Aorta (tissue), 5 donors: ENCODE measurements around the gene SALL2. TPM values are rescaled to one million over a fixed set of nuclear protein-coding genes. Genes with fewer than 3 reads are reported as not detected.
A peak's percentile ranks its signal among the peaks of the same experiment; 100 is the strongest.
"Not testable (repeated sequence)": the region's sequence is repeated elsewhere in the genome, so short reads cannot be mapped to it uniquely, and the experiment has no call there.

Experiments used
- ATAC-seq: fragments of 200-7000 bp; cut with Tn5 transposase; one replicate; pipeline ENCODE4 v1.9.1; 2022; ENCODE audit warnings: moderate library complexity; ENCODE audit not compliant: low FRiP score
- DNase-seq, 2 donors: peaks; one replicate each; pipeline ENCODE4 v3.0.0-alpha.2; 2020
- H3K27ac ChIP-seq, 2 donors: one replicate each; pipeline ENCODE4 v1.5.1; 2013; ENCODE audit warnings: low read length in 2 of 2, mild to moderate bottlenecking in 2 of 2, moderate library complexity in 2 of 2, control low read depth in 1 of 2, inconsistent platforms in 1 of 2, low read depth in 1 of 2
- H3K27me3 ChIP-seq, 2 donors: one replicate each; pipeline ENCODE4 v1.6.1; 2013; ENCODE audit warnings: control low read depth in 1 of 2, low read length in 1 of 2, mild to moderate bottlenecking in 1 of 2, moderate library complexity in 1 of 2; ENCODE audit not compliant: insufficient read depth in 2 of 2, control insufficient read depth in 1 of 2
- H3K36me3 ChIP-seq, 2 donors: one replicate each; pipeline ENCODE4 v1.6.1; 2013; ENCODE audit warnings: control low read depth in 1 of 2, low read length in 1 of 2, mild to moderate bottlenecking in 1 of 2; ENCODE audit not compliant: insufficient read depth in 2 of 2, control insufficient read depth in 1 of 2
- H3K4me1 ChIP-seq, 2 donors: one replicate each; pipeline ENCODE4 v1.6.1; 2013; ENCODE audit warnings: low read length in 2 of 2, control low read depth in 1 of 2, mild to moderate bottlenecking in 1 of 2, moderate library complexity in 1 of 2; ENCODE audit not compliant: insufficient read depth in 2 of 2, control insufficient read depth in 1 of 2
- H3K4me3 ChIP-seq, 2 donors: one replicate each; pipeline ENCODE4 v1.5.1; 2013; ENCODE audit warnings: low read length in 2 of 2, control low read depth in 1 of 2, mild to moderate bottlenecking in 1 of 2
- H3K9me3 ChIP-seq: one replicate; pipeline ENCODE4 v1.6.1; 2013; ENCODE audit warnings: mild to moderate bottlenecking, low read length; ENCODE audit not compliant: control insufficient read depth
- WGBS, 2 donors: extraction: QIAGEN DNeasy Blood & Tissue Kit; methylation state at CpG; one replicate each; pipeline ENCODE4 v1.1.7; 2013; 5-methylcytosine and 5-hydroxymethylcytosine counted together
- intact Hi-C, 2 donors: fragments of 100-400 bp; cut with DNase I; formaldehyde crosslinking; loops; one replicate each; pipeline versions ENCODE4 v1.14.2 to v1.15.0; 2022
- long read RNA-seq, 2 donors: library from polyadenylated mRNA; unstranded; transcript quantifications; one replicate each; pipeline ENCODE4 v2.0.0, GENCODE V29; 2020 to 2021
- polyA plus RNA-seq, 2 donors: library from polyadenylated mRNA; stranded (reverse); fragments of 200-250 nt; gene quantifications; one replicate each; pipeline ENCODE4 v1.2.3, GENCODE V29; 2013
- total RNA-seq, 2 donors: library from RNA; stranded (reverse); fragmentation: NEBNext Ultra II Directional; extraction: Animal tissue kit (Norgen Biotek cat#: 25700); gene quantifications; one replicate each; pipeline ENCODE4 v1.2.1, GENCODE V29; 2021
- donor health status: healthy with polysubstance abuse.
- donor health status: Bipolar disorder and iron deficiency.
- donor health status: DM: no; HTN: no; CAD: no.
- donor health status: DM: no; HTN: no; CAD: no.
- donor health status: DM: yes; HTN: yes; CAD: no.

SALL2 gene
- total RNA-seq: 10 to 100 TPM in 1 of 2 donors, 1 to 10 TPM in 1; 9.2 to 12.2 TPM
- 1 to 10 TPM; 4.1 to 7.0 TPM for polyA plus RNA-seq
- long read RNA-seq, donor 1, partial matches to known transcripts: 2 of 10 reads
- long read RNA-seq, donor 1, other reads (novel, unspliced or antisense): 8 of 10 reads
- long read RNA-seq, donor 2, partial matches to known transcripts: 0 of 10 reads
- long read RNA-seq, donor 2, other reads (novel, unspliced or antisense): 9 of 10 reads

DNA sequence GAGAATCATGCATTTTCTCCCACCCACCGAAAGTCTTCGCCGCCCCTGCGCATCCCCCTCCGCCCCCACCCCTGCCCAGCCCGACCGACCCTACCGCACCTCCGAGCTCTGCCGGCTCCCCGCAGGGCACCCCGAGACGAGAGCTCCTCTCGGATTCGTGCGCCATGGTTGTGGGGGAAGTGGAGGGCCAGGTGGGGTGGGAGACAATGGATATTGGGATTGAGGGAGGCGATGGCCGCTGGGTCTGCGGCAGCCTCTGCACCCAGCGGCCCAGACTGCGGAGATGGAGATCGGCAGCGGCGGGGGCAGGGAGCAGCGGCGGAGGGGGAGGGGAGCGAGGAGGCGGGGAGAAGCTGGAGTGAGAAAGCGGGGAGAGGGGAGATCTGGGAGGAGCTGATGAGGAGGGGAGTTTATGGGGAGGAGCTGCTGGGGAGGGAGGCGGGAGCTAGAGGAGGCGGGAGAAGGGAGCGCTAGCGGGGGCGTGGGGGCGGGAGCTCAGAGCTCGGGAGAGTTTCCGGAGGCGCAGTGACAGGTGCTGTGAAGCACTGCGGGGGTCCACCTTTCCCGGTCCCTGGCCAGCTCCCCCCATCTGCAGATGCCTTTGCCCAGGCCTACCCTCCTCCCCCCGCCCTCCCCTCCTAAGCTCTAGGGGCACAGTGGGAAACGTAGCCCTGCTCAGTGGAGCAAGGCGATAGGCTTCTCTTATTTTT, at the start of gene SALL2:
TSS of gene SALL2 (minus strand) at position 385 of the 710 bp plus-strand sequence. CDS start at position 166, 219 bp downstream.
- WGBS, 2 donors: 0 to 1% methylated on average over 35 to 43 of the region's 43 CpGs
- ATAC-seq: peak; percentile 89
- DNase-seq: peak; percentile 83 to 91

DNA sequence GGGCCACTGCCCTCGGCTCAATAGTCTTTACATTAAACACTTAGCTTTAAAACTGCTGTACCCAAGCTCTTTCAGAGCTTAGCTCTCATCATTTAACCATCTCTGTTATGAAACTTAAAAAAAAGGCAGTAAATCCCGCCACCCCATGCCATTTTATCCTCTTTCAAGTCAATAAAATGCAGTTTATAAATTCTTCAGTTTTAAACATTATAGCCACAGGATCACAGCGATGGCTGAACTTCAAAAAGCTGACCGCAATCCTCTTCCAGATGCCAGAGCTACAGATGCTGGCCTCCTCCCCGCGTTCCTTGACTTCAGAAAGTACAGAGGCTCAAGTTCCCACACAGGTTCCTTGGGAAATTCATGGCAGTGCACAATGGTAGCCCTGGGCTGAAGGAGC, 49.5 kb upstream of the SALL2 start:
- no peak for DNase-seq
- ATAC-seq: no peak
- WGBS, 2 donors: 67 to 79% methylated on average over 6 of the region's 6 CpGs
- intact Hi-C loops: no loop called here
- Histone ChIP-seq H3K4me1 (no peaks in the 10 kb centered on the region), H3K36me3 (no peaks in the 10 kb centered on the region), H3K27ac (no peak overlapping the region), H3K27me3 (no peaks in the 10 kb centered on the region), H3K9me3 (peaks cover 1% of the 10 kb centered on the region), H3K4me3 (no peak overlapping the region)

More for the DNA sequence above, at the start of gene SALL2:
- Histone ChIP-seq H3K4me1 (no peaks in the 10 kb centered on the region), H3K27ac (no peak within 1 kb of the TSS), H3K27me3 (no peaks in the 10 kb centered on the region), H3K36me3 (no peaks in the 10 kb centered on the region), H3K4me3 (peak within 1 kb of the TSS; percentile 62 to 97), H3K9me3 (no peaks in the 10 kb centered on the region)
- intact Hi-C loops: loop anchor here in 1 of 2 donors (1.0 kb wide), 1 partner anchor 15 kb away; the partner anchor contains the start of gene METTL3

GRCh38 chr14:21572604-21573003, 46.5 kb upstream of the SALL2 start:
- DNase-seq: no peak
- Histone ChIP-seq H3K27me3 (no peaks in the 10 kb centered on the region), H3K4me1 (no peaks in the 10 kb centered on the region), H3K4me3 (no peak overlapping the region), H3K27ac (no peak overlapping the region), H3K36me3 (no peaks in the 10 kb centered on the region), H3K9me3 (peaks cover 1% of the 10 kb centered on the region)
- ATAC-seq: no peak
- intact Hi-C loops: no loop called here

- Histone ChIP-seq H3K27me3 (no peaks in the 10 kb centered on the region), H3K4me1 (no peaks in the 10 kb centered on the region), H3K4me3 (no peak overlapping the region), H3K27ac (no peak overlapping the region), H3K9me3 (no peaks in the 10 kb centered on the region), H3K36me3 (no peaks in the 10 kb centered on the region)
- 81 to 87% methylated on average over 8 of the region's 8 CpGs for WGBS, 2 donors
- ATAC-seq: no peak
- DNase-seq: no peak
- intact Hi-C loops: loop anchor here (5.0 kb wide), 2 partner anchors 46 to 101 kb away; partner anchors contain the start of genes CHD8 (in 1 of the 2) and METTL3 (in 1 of the 2)
Measured at GRCh38 chr14:21558703-21559170, 32.6 kb upstream of the SALL2 start.

DNA sequence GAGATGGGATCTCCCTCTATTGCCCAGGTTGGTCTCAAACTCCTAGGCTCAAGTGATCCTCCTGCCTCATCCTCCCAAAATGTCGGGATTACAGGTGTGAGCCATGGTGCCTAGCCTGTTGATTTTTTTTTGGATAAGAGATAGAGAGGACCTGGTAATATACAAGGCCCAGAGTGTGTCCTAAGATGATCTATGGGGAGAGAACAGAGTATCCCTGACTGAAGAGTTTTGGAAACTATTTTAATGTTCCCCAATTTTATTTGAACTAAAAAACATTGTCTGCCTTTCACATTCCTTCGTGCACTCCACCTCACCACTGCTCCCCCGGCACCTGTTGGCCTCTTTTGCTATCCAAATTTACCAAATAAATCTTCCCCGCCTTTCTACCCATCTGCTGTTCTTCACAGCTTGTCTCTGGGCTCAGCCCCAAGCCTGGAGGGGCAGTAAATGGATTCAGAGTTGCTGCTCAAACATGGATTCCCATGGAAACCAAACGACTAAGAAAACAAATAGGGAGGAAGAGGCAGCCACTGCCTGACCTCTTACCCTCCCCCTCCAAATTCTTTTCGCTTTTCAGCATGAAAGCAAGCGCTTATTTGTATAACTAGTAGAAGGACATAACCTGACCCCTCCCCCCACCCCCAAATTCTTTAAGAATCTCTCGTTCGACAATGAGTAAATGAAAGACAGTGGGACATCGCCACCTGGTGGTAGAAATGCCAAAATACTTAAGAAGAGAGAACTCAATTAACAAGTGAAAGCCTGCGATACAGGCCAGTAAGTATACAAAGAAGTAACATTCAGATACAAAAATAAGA, 31.1 kb upstream of the SALL2 start:
- Histone ChIP-seq H3K36me3 (no peaks in the 10 kb centered on the region), H3K27ac (no peak overlapping the region), H3K4me1 (no peaks in the 10 kb centered on the region), H3K4me3 (peak overlapping the region; percentile 26 to 57), H3K27me3 (no peaks in the 10 kb centered on the region), H3K9me3 (no peaks in the 10 kb centered on the region)
- ATAC-seq (peak; percentile 88), DNase-seq (peak in 1 of 2 donors; percentile 56)
- intact Hi-C loops: loop anchor here (2.0 to 5.0 kb wide), 3 partner anchors 45 to 100 kb away; partner anchors contain the start of genes CHD8 (in 1 of the 2) and METTL3 (in 1 of the 2)
- WGBS, 2 donors: 10 to 11% methylated on average over 11 of the region's 11 CpGs

- intact Hi-C loops: loop anchor here (2.0 to 5.0 kb wide), 3 partner anchors 44 to 99 kb away; partner anchors contain the start of genes CHD8 (in 1 of the 2) and METTL3 (in 1 of the 2)
- H3K36me3 ChIP-seq: no peaks in the 10 kb centered on the region
- H3K4me1 ChIP-seq: no peaks in the 10 kb centered on the region
- H3K9me3 ChIP-seq: no peaks in the 10 kb centered on the region
- peak overlapping the region in 1 of 2 donors; percentile 11 for H3K27ac ChIP-seq
- no peaks in the 10 kb centered on the region for H3K27me3 ChIP-seq
- DNase-seq (no peak), ATAC-seq (no peak)
- no peak overlapping the region for H3K4me3 ChIP-seq
- 57 to 60% methylated on average over 5 of the region's 5 CpGs for WGBS, 2 donors
Measured at GRCh38 chr14:21556378-21557083, 30.4 kb upstream of the SALL2 start.

GRCh38 chr14:21553266-21553665, 27.1 kb upstream of the SALL2 start:
- no peak for ATAC-seq
- no peaks in the 10 kb centered on the region for H3K36me3 ChIP-seq
- H3K27me3 ChIP-seq: no peaks in the 10 kb centered on the region
- H3K27ac ChIP-seq: no peak overlapping the region
- no peak overlapping the region for H3K4me3 ChIP-seq
- no peak for DNase-seq
- H3K9me3 ChIP-seq: no peaks in the 10 kb centered on the region
- intact Hi-C loops: no loop called here
- WGBS, 2 donors: 84% methylated on average over 3 of the region's 3 CpGs
- H3K4me1 ChIP-seq: no peaks in the 10 kb centered on the region

- not testable (repeated sequence) for ATAC-seq, H3K36me3 ChIP-seq
- 93 to 94% methylated on average over 7 of the region's 7 CpGs for WGBS, 2 donors
Measured at GRCh38 chr14:21544588-21544987, 18.4 kb upstream of the SALL2 start.

More at GRCh38 chr14:21544588-21544987, 18.4 kb upstream of the SALL2 start:
- DNase-seq, H3K9me3 ChIP-seq, intact Hi-C loops, H3K27me3 ChIP-seq, H3K27ac ChIP-seq, H3K4me3 ChIP-seq, H3K4me1 ChIP-seq: not testable (repeated sequence)
